CD14-positive monocyte (primary cell): ENCODE results near the gene SUPT7L. TPM values are rescaled to one million over a fixed set of nuclear protein-coding genes. Genes with fewer than 3 reads are reported as not detected.

Experiments used
- DNase-seq, 3 donors: peaks; one replicate each; pipeline ENCODE4 v3.0.0-alpha.2; 2011 to 2022
- H2AFZ ChIP-seq: 2 replicates; pipeline ENCODE4 v1.6.0; 2012; ENCODE audit warnings: mild to moderate bottlenecking, low read depth, low read length, inconsistent platforms; ENCODE audit not compliant: insufficient read depth, poor library complexity, severe bottlenecking
- H3K27ac ChIP-seq, 2 donors: 1 replicate in 1 of 2; 2 replicates in 1 of 2; pipeline ENCODE4 v1.5.1; 2012 to 2013; ENCODE audit warnings: low read length in 2 of 2, control low read depth in 1 of 2, inconsistent platforms in 1 of 2, low read depth in 1 of 2, mild to moderate bottlenecking in 1 of 2
- H3K27me3 ChIP-seq, 2 donors: one replicate each; pipeline versions ENCODE4 v1.6.0 to v1.6.1; 2011 to 2013; ENCODE audit warnings: low read length in 2 of 2; ENCODE audit not compliant: control insufficient read depth in 2 of 2, insufficient read depth in 2 of 2
- H3K36me3 ChIP-seq, 2 donors: replicated peaks in 1 of 2; 1 replicate in 1 of 2; 2 replicates in 1 of 2; pipeline versions ENCODE4 v1.5.1 to v1.6.1; 2012 to 2013; ENCODE audit warnings: low read length in 2 of 2, control low read depth in 1 of 2, inconsistent platforms in 1 of 2, mild to moderate bottlenecking in 1 of 2; ENCODE audit not compliant: insufficient read depth in 2 of 2, control insufficient read depth in 1 of 2
- H3K4me1 ChIP-seq, 2 donors: 1 replicate in 1 of 2; 2 replicates in 1 of 2; pipeline versions ENCODE4 v1.5.1 to v1.6.1; 2012 to 2013; ENCODE audit warnings: low read length in 2 of 2, control low read depth in 1 of 2, inconsistent platforms in 1 of 2, mild to moderate bottlenecking in 1 of 2, moderate library complexity in 1 of 2; ENCODE audit not compliant: insufficient read depth in 2 of 2, control insufficient read depth in 1 of 2
- H3K4me2 ChIP-seq: replicated peaks from 2 replicates; pipeline ENCODE3; 2012; ENCODE audit warnings: low read length, moderate library complexity, mild to moderate bottlenecking; ENCODE audit not compliant: poor library complexity, severe bottlenecking; ENCODE audit errors: extremely low read depth
- H3K4me3 ChIP-seq, 3 experiments: fragments of 200-600 bp in 1 of 3; sonication (generic) in 1 of 3; replicated peaks in 1 of 3; 1 replicate in 2 of 3; 2 replicates in 1 of 3; pipeline ENCODE4 v1.5.1; 2011 to 2013; ENCODE audit warnings: low read length in 3 of 3, mild to moderate bottlenecking in 3 of 3, control low read depth in 2 of 3, low read depth in 2 of 3, inconsistent platforms in 1 of 3, moderate library complexity in 1 of 3
- H3K79me2 ChIP-seq: 2 replicates; pipeline ENCODE4 v1.6.0; 2012; ENCODE audit warnings: mild to moderate bottlenecking, control low read depth, inconsistent platforms, low read length, moderate library complexity; ENCODE audit not compliant: insufficient read depth
- H3K9ac ChIP-seq: 2 replicates; pipeline ENCODE4 v1.6.0; 2017; ENCODE audit warnings: low read length, mild to moderate bottlenecking; ENCODE audit not compliant: insufficient read depth, poor library complexity, severe bottlenecking
- H3K9me3 ChIP-seq, 2 donors: replicated peaks in 1 of 2; 1 replicate in 1 of 2; 2 replicates in 1 of 2; pipeline versions ENCODE4 v1.5.1 to v1.6.1; 2012 to 2013; ENCODE audit warnings: low read length in 2 of 2, control low read depth in 1 of 2; ENCODE audit not compliant: control insufficient read depth in 1 of 2, insufficient read depth in 1 of 2
- H4K20me1 ChIP-seq: 2 replicates; pipeline ENCODE4 v1.6.0; 2012; ENCODE audit warnings: mild to moderate bottlenecking, low read length, control low read depth, moderate library complexity; ENCODE audit not compliant: insufficient read depth
- H3K27ac Mint-ChIP-seq, 7 donors: one replicate each; pipeline ENCODE4 v1.8.0; 2020; ENCODE audit warnings: mild to moderate bottlenecking in 7 of 7, mixed read lengths in 7 of 7, moderate library complexity in 6 of 7, inconsistent platforms in 2 of 7
- H3K27me3 Mint-ChIP-seq, 3 donors: one replicate each; pipeline ENCODE4 v1.8.0; 2021 to 2022; ENCODE audit warnings: low read depth in 3 of 3, mild to moderate bottlenecking in 3 of 3, mixed read lengths in 3 of 3, moderate library complexity in 3 of 3, inconsistent platforms in 1 of 3
- H3K36me3 Mint-ChIP-seq, 2 donors: one replicate each; pipeline ENCODE4 v1.8.0; 2020; ENCODE audit warnings: mixed read lengths in 2 of 2, inconsistent platforms in 1 of 2, mild to moderate bottlenecking in 1 of 2
- H3K4me1 Mint-ChIP-seq: one replicate; pipeline ENCODE4 v1.8.0; 2020; ENCODE audit warnings: mild to moderate bottlenecking, mixed read lengths
- H3K4me3 Mint-ChIP-seq, 2 donors: one replicate each; pipeline ENCODE4 v1.8.0; 2020; ENCODE audit warnings: mild to moderate bottlenecking in 2 of 2, mixed read lengths in 2 of 2, moderate library complexity in 1 of 2
- H3K9me3 Mint-ChIP-seq, 7 donors: one replicate each; pipeline ENCODE4 v1.8.0; 2020 to 2022; ENCODE audit warnings: mixed read lengths in 7 of 7, mild to moderate bottlenecking in 6 of 7, moderate library complexity in 6 of 7, inconsistent platforms in 2 of 7
- CTCF ChIP-seq: fragments of 200-600 bp; IDR thresholded peaks from one replicate; pipeline ENCODE4 v1.8.0; 2022; ENCODE audit warnings: antibody characterized with exemption, mild to moderate bottlenecking
- WGBS: methylation state at CpG from one replicate; pipeline ENCODE4 v1.1.5; 2013; ENCODE audit warnings: missing lambda C conversion rate; ENCODE audit not compliant: insufficient coverage; 5-methylcytosine and 5-hydroxymethylcytosine counted together
- intact Hi-C, 2 donors: fragments of 100-400 bp; cut with micrococcal nuclease; formaldehyde crosslinking; loops; one replicate each; pipeline versions ENCODE4 v1.15.0 to v1.15.1; 2023
- polyA plus RNA-seq, 3 donors: library from polyadenylated mRNA; depleted of rRNA in 1 of 3; unstranded in 2 of 3; stranded (reverse) in 1 of 3; fragments of 300-500 nt in 2 of 3; fragments of >200 nt in 1 of 3; fragmentation: Illumina TruSeq in 2 of 3; gene quantifications; 1 replicate in 2 of 3; 2 replicates in 1 of 3; pipeline ENCODE4 v1.2.3, GENCODE V29; 2012 to 2021

Gene SUPT7L
- polyA plus RNA-seq, 3 donors: 10.7 to 59.0 (median 12.2) TPM

- Histone ChIP-seq H4K20me1 (no peaks in the 10 kb centered on the region), H3K27ac (no peak overlapping the region), H3K4me1 (no peaks in the 10 kb centered on the region), H3K9ac (no peak overlapping the region), H3K9me3 (no peaks in the 10 kb centered on the region), H3K4me2 (no peak overlapping the region), H3K36me3 (peaks cover 94 to 99% of the 10 kb centered on the region in 2 donors), H3K4me3 (no peak overlapping the region), H3K79me2 (no peaks in the 10 kb centered on the region), H2AFZ (no peak overlapping the region), H3K27me3 (no peaks in the 10 kb centered on the region)
- Mint-ChIP-seq H3K27me3 (no peaks in the 10 kb centered on the region), H3K27ac (no peak overlapping the region), H3K4me3 (no peak overlapping the region), H3K4me1 (no peaks in the 10 kb centered on the region), H3K9me3 (no peaks in the 10 kb centered on the region), H3K36me3 (peaks cover 81 to 92% of the 10 kb centered on the region in 2 donors)
- TF ChIP-seq CTCF: no peak
- intact Hi-C loops: no loop called here
- DNase-seq: no peak
- WGBS: 100% methylated on average over 1 of the region's 1 CpG
Measured at GRCh38 chr2:27652790-27653189, 10.6 kb downstream of the SUPT7L start.

- H3K9me3 ChIP-seq: no peaks in the 10 kb centered on the region
- H3K4me2 ChIP-seq: no peak overlapping the region
- H3K4me3 Mint-ChIP-seq: no peak overlapping the region
- H3K27ac Mint-ChIP-seq: no peak overlapping the region
- H3K4me1 Mint-ChIP-seq: no peaks in the 10 kb centered on the region
- H3K27me3 ChIP-seq: no peaks in the 10 kb centered on the region
- DNase-seq: no peak
- H3K36me3 Mint-ChIP-seq: peaks cover 82 to 92% of the 10 kb centered on the region in 2 donors
- H3K79me2 ChIP-seq: no peaks in the 10 kb centered on the region
- H3K36me3 ChIP-seq: peaks cover 94 to 99% of the 10 kb centered on the region in 2 donors
- H3K27me3 Mint-ChIP-seq: no peaks in the 10 kb centered on the region
- H4K20me1 ChIP-seq: no peaks in the 10 kb centered on the region
- intact Hi-C loops: no loop called here
- H3K9ac ChIP-seq: no peak overlapping the region
- H3K4me3 ChIP-seq: no peak overlapping the region
- H3K27ac ChIP-seq: no peak overlapping the region
- H3K9me3 Mint-ChIP-seq: no peaks in the 10 kb centered on the region
- H2AFZ ChIP-seq: no peak overlapping the region
- no peaks in the 10 kb centered on the region for H3K4me1 ChIP-seq
- no peak for TF ChIP-seq CTCF
Measured at GRCh38 chr2:27652341-27652740, 11.1 kb downstream of the SUPT7L start.
